ENCODE measurements around the gene CATSPER3. TPM values are rescaled to one million over a fixed set of nuclear protein-coding genes. Genes with fewer than 3 reads are reported as not detected.

The CATSPER3 gene
- total RNA-seq, 1 experiment from 2014 or later = 1.7 TPM

DNA sequence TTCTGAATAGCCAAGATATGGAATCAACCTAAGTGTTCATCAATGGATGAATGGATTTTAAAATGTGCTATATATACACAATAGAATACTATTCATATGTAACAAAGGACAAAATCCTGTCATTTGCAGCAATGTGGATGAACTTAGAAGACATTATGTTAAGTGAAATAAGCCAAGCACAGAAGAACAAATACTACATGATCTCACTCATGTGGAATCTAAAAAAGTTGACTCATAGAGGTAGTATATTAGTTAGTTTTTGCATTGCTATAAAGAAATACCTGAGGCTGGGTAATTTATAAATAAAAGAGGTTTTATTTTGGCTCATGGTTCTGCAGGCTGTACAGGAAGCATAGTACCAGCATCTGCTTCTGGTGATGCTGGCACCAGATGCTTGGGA, 8.1 kb downstream of the CATSPER3 start:
- no peak overlapping the region for H3K4me2 ChIP-seq (ENCODE audit: low read length)
- ChIA-PET POLR2A (no interaction called here), CTCF (no interaction called here), RAD21 (ENCODE audit: low non-redundant PET in 1 of 2, low total read pairs in 2 of 2, uncharacterized antibody in 2 of 2, unreplicated experiment in 2 of 2) (no interaction called here)
- no peaks in the 10 kb centered on the region for H3K27me3 ChIP-seq (ENCODE audit: insufficient read depth, low read length)
- no peak for ATAC-seq
- H3K9me2 ChIP-seq (ENCODE audit: insufficient read depth) = no peaks in the 10 kb centered on the region
- intact Hi-C loops (cut with micrococcal nuclease) = no loop called here
- no peak for DNase-seq (ENCODE audit: low read depth, low spot score)
- no peak overlapping the region for H3K9ac ChIP-seq (ENCODE audit: low read length)
- H3K36me3 ChIP-seq (ENCODE audit: control insufficient read depth in 1 of 2, insufficient read depth in 2 of 2, low read length in 2 of 2) = no peaks in the 10 kb centered on the region
- no peak overlapping the region for H3K4me3 ChIP-seq (replicated peaks in 1 of 2; ENCODE audit: low read depth in 1 of 2, low read length in 2 of 2)
- no peaks in the 10 kb centered on the region for H3K9me3 ChIP-seq (ENCODE audit: control insufficient read depth in 1 of 2, insufficient read depth in 1 of 2, low read depth in 1 of 2, low read length in 2 of 2)
- H3K4me1 ChIP-seq (ENCODE audit: control insufficient read depth in 1 of 2, insufficient read depth in 2 of 2, low read length in 2 of 2) = no peaks in the 10 kb centered on the region
- no peak overlapping the region for H3K27ac ChIP-seq (ENCODE audit: low read depth, low read length)
- BruUV-seq (replicated peaks) = no TSS peak
- no peak overlapping the region for H2AFZ ChIP-seq (ENCODE audit: low read depth, low read length, poor library complexity, severe bottlenecking)
- no peaks in the 10 kb centered on the region for H4K20me1 ChIP-seq (ENCODE audit: insufficient read depth)
- no peaks in the 10 kb centered on the region for H3K79me2 ChIP-seq (ENCODE audit: insufficient read depth, low read length)
- no peak for TF ChIP-seq TCF7L2 (IDR thresholded peaks at IDR 0.05; ENCODE audit: borderline replicate concordance, extremely low read depth, insufficient read depth, insufficient read length)
- TF ChIP-seq POLR2AphosphoS5 (IDR thresholded peaks at IDR 0.05; ENCODE audit: low read depth, low read length) = no peak
- no peak for TF ChIP-seq SP1 (IDR thresholded peaks at IDR 0.05; ENCODE audit: low read depth)
- TF ChIP-seq, protein P1, sequence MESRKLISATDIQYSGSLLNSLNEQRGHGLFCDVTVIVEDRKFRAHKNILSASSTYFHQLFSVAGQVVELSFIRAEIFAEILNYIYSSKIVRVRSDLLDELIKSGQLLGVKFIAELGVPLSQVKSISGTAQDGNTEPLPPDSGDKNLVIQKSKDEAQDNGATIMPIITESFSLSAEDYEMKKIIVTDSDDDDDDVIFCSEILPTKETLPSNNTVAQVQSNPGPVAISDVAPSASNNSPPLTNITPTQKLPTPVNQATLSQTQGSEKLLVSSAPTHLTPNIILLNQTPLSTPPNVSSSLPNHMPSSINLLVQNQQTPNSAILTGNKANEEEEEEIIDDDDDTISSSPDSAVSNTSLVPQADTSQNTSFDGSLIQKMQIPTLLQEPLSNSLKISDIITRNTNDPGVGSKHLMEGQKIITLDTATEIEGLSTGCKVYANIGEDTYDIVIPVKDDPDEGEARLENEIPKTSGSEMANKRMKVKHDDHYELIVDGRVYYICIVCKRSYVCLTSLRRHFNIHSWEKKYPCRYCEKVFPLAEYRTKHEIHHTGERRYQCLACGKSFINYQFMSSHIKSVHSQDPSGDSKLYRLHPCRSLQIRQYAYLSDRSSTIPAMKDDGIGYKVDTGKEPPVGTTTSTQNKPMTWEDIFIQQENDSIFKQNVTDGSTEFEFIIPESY (IDR thresholded peaks at IDR 0.05; ENCODE audit: extremely low read depth, insufficient replicate concordance, low read length) = no peak
- TF ChIP-seq EZH2phosphoT487 (IDR thresholded peaks at IDR 0.05; ENCODE audit: borderline replicate concordance) = no peak
- TF ChIP-seq JUND (IDR thresholded peaks at IDR 0.05) = no peak
- no peak for TF ChIP-seq SIN3A (IDR thresholded peaks at IDR 0.05; ENCODE audit: low read depth)
- TF ChIP-seq, protein P2, sequence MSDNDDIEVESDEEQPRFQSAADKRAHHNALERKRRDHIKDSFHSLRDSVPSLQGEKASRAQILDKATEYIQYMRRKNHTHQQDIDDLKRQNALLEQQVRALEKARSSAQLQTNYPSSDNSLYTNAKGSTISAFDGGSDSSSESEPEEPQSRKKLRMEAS (IDR thresholded peaks at IDR 0.05) = no peak
- TF ChIP-seq ZNF274 (IDR thresholded peaks at IDR 0.05; ENCODE audit: low read depth, low read length) = no peak
- TF ChIP-seq RAD21 (IDR thresholded peaks at IDR 0.05; ENCODE audit: low read depth) = no peak
- TF ChIP-seq EGR1 (IDR thresholded peaks at IDR 0.05; ENCODE audit: low read depth) = no peak
- TF ChIP-seq, protein P3, sequence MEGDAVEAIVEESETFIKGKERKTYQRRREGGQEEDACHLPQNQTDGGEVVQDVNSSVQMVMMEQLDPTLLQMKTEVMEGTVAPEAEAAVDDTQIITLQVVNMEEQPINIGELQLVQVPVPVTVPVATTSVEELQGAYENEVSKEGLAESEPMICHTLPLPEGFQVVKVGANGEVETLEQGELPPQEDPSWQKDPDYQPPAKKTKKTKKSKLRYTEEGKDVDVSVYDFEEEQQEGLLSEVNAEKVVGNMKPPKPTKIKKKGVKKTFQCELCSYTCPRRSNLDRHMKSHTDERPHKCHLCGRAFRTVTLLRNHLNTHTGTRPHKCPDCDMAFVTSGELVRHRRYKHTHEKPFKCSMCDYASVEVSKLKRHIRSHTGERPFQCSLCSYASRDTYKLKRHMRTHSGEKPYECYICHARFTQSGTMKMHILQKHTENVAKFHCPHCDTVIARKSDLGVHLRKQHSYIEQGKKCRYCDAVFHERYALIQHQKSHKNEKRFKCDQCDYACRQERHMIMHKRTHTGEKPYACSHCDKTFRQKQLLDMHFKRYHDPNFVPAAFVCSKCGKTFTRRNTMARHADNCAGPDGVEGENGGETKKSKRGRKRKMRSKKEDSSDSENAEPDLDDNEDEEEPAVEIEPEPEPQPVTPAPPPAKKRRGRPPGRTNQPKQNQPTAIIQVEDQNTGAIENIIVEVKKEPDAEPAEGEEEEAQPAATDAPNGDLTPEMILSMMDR (IDR thresholded peaks at IDR 0.05 in 2 of 3, conservative IDR thresholded peaks at IDR 0.05 in 1 of 3; ENCODE audit: borderline replicate concordance in 1 of 3, insufficient read depth in 1 of 3, low read depth in 2 of 3, low read length in 2 of 3) = no peak
- TF ChIP-seq FOSL1 (IDR thresholded peaks at IDR 0.05; ENCODE audit: low read depth) = no peak
- TF ChIP-seq CBX3 (IDR thresholded peaks at IDR 0.05; ENCODE audit: low read depth) = no peak
- TF ChIP-seq ZFX (IDR thresholded peaks at IDR 0.05) = no peak
- no peak for TF ChIP-seq CEBPB (IDR thresholded peaks at IDR 0.05; ENCODE audit: low read depth)
- no peak for TF ChIP-seq ELF1 (IDR thresholded peaks at IDR 0.05; ENCODE audit: borderline replicate concordance, low read depth)
- no peak for TF ChIP-seq EZH2 (IDR thresholded peaks at IDR 0.05)
- TF ChIP-seq, protein P4, sequence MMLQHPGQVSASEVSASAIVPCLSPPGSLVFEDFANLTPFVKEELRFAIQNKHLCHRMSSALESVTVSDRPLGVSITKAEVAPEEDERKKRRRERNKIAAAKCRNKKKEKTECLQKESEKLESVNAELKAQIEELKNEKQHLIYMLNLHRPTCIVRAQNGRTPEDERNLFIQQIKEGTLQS (IDR thresholded peaks at IDR 0.05) = no peak

All from HCT116 (cell line).